Measurements from ENCODE around the gene CTTNBP2. TPM values are rescaled to one million over a fixed set of nuclear protein-coding genes. Genes with fewer than 3 reads are reported as not detected.

The CTTNBP2 gene
- total RNA-seq, 1 donor from 2014 or later, result 1.8 TPM

DNA sequence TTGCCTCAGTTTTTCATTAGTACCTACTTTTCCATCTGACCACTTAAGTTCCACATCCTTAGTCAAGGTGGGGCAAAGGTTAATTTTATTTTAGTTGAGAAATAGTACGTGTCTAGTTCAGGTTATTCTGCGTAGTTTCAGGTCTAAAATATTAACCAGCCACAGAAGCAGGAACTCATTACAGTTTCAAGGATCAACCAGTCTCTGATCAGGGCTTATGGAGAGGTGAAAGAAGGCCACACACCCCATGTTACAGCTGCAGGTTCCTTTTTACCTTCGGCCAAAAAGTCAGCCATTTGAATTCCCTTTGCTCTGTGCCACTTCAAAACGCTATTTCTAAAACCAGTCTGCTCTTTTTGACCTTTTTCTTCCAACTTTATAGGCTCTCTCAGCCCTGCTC lies 134.2 kb downstream of the CTTNBP2 start:
- TF ChIP-seq, protein P1, sequence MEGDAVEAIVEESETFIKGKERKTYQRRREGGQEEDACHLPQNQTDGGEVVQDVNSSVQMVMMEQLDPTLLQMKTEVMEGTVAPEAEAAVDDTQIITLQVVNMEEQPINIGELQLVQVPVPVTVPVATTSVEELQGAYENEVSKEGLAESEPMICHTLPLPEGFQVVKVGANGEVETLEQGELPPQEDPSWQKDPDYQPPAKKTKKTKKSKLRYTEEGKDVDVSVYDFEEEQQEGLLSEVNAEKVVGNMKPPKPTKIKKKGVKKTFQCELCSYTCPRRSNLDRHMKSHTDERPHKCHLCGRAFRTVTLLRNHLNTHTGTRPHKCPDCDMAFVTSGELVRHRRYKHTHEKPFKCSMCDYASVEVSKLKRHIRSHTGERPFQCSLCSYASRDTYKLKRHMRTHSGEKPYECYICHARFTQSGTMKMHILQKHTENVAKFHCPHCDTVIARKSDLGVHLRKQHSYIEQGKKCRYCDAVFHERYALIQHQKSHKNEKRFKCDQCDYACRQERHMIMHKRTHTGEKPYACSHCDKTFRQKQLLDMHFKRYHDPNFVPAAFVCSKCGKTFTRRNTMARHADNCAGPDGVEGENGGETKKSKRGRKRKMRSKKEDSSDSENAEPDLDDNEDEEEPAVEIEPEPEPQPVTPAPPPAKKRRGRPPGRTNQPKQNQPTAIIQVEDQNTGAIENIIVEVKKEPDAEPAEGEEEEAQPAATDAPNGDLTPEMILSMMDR (conservative IDR thresholded peaks at IDR 0.05; ENCODE audit: low read depth, low read length), result no peak
- H3K4me3 ChIP-seq (ENCODE audit: low read depth, low read length), result no peak overlapping the region
- DNase-seq (ENCODE audit: low read depth), result no peak

DNA sequence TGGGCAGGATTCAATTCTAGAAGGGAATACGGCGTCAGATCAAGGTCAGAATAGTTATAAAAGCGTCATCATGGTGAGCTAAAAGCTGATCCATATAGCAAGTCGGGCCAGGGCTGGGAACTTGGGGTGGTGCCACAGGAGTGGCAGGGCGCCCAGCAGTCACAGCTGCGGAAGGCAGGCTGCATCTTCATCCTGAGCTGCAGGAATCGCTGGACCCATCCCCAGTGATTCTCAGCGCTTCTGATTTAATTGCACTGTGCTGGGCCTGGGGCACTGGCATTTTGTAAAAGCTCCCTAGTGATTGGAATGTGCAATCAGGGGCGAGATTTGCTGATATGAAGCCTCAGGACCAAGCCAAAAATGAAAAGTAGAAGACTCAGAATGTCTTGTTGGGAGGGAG lies 135.3 kb downstream of the CTTNBP2 start:
- DNase-seq (ENCODE audit: low read depth), result no peak
- no peak overlapping the region for H3K4me3 ChIP-seq (ENCODE audit: low read depth, low read length)
- TF ChIP-seq, protein P1 (conservative IDR thresholded peaks at IDR 0.05; ENCODE audit: low read depth, low read length), result no peak

DNA sequence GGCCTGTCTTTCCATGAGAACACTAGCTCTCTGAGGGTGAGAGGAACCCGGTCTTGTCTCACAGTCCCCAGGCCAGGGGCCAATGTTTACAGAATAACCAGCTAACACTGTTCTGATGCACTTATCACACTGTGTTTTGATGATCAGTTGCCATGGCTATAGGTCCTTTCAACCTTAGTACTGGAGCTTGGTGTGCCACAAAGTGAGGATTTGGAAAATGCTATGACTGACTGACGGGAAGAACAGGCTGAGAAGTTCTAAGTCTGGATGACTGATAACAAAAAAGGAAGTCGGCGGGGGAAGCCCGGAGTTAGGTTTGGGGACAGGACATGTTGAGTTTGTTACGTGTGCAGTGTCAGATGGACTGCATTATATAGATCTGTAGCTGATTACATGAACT lies 141.8 kb downstream of the CTTNBP2 start:
- TF ChIP-seq, protein P1 (conservative IDR thresholded peaks at IDR 0.05; ENCODE audit: low read depth, low read length), result no peak
- no peak for DNase-seq (ENCODE audit: low read depth)
- H3K4me3 ChIP-seq (ENCODE audit: low read depth, low read length), result no peak overlapping the region

GRCh38 chr7:117730390-117730789 lies 142.9 kb downstream of the CTTNBP2 start:
- no peak for DNase-seq (ENCODE audit: low read depth)
- H3K4me3 ChIP-seq (ENCODE audit: low read depth, low read length), result no peak overlapping the region
- TF ChIP-seq, protein P1 (conservative IDR thresholded peaks at IDR 0.05; ENCODE audit: low read depth, low read length), result no peak

DNA sequence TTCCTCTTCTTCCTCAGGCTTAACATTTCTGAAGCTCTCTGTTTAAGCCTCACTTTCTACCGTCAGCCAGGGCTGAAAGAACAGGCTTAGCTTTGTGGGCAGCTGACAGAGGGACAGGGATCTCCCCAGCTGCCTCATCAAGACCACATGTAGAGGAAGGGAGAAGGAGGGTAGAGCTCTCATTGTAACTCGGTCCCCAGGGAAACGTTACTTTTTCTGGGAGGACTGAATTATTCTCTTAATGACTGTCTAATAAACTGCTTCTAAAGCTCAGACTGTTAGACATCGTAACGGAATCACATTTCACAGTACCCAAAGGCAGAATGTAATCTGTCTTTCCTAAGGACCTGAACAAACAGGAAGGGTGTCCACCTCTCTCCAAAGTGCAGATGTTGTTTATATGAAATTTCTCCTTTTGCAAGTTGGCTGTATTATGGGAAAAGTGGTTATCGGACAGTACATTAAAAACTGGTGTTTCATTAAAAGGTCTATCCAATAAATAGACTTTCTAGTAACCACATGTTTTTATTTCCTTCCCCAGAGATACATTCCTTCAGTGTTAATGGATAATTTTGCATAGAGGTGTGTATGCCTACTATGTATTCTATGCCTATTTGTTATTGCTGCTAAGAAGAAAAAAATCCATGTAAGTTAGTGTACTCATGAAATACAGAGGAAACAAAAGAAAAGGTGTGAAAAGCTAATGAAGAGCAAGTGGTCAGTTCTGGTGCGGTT lies 144.2 kb downstream of the CTTNBP2 start:
- H3K4me3 ChIP-seq (ENCODE audit: low read depth, low read length), result no peak overlapping the region
- no peak for DNase-seq (ENCODE audit: low read depth)
- TF ChIP-seq, protein P1 (conservative IDR thresholded peaks at IDR 0.05; ENCODE audit: low read depth, low read length), result no peak

- H3K4me3 ChIP-seq (ENCODE audit: low read depth, low read length), result no peak overlapping the region
- TF ChIP-seq, protein P1 (conservative IDR thresholded peaks at IDR 0.05; ENCODE audit: low read depth, low read length), result no peak
- DNase-seq (ENCODE audit: low read depth), result no peak
These were observed 148.3 kb downstream of the CTTNBP2 start for GRCh38 chr7:117724898-117725297.

GRCh38 chr7:117719377-117719776 lies 153.9 kb downstream of the CTTNBP2 start:
- TF ChIP-seq, protein P1 (conservative IDR thresholded peaks at IDR 0.05; ENCODE audit: low read depth, low read length), result no peak
- H3K4me3 ChIP-seq (ENCODE audit: low read depth, low read length), result no peak overlapping the region
- no peak for DNase-seq (ENCODE audit: low read depth)
